HG02884 (cell line): ENCODE measurements around the gene DMAP1.
"Not testable (repeated sequence)": the region's sequence is repeated elsewhere in the genome, so short reads cannot be mapped to it uniquely, and the experiment has no call there.

Source experiments
- ATAC-seq: cut with Tn5 transposase; IDR thresholded peaks from one replicate; pipeline ENCODE4 v1.9.1; 2021; ENCODE audit warnings: mild to moderate bottlenecking, moderate library complexity; ENCODE audit not compliant: unreplicated experiment

The DMAP1 gene

GRCh38 chr1:44213222-44214112 lies at the start of gene DMAP1:
TSS of gene DMAP1 (plus strand) at chr1:44213471. CDS start at chr1:44213754, 283 bp downstream.
- ATAC-seq, result peak; percentile 54

- no peak for ATAC-seq
Observed at GRCh38 chr1:44168520-44169098, 44.7 kb upstream of the DMAP1 start.

GRCh38 chr1:44170281-44170823 lies 42.9 kb upstream of the DMAP1 start:
- no peak for ATAC-seq

- no peak for ATAC-seq
Observed at GRCh38 chr1:44174630-44175029, 38.6 kb upstream of the DMAP1 start.

- ATAC-seq, result no peak
Observed at GRCh38 chr1:44200336-44200735, 12.9 kb upstream of the DMAP1 start.

- ATAC-seq, result not testable (repeated sequence)
Observed at GRCh38 chr1:44206545-44206944, 6.7 kb upstream of the DMAP1 start.

GRCh38 chr1:44208226-44208625 lies 5.0 kb upstream of the DMAP1 start:
- no peak for ATAC-seq

GRCh38 chr1:44210595-44210994 lies 2.7 kb upstream of the DMAP1 start:
- no peak for ATAC-seq

GRCh38 chr1:44212355-44213221 lies 683 bp upstream of the DMAP1 start:
- no peak for ATAC-seq

GRCh38 chr1:44217809-44218410 lies 4.6 kb downstream of the DMAP1 start:
- no peak for ATAC-seq

GRCh38 chr1:44218503-44219300 lies 5.4 kb downstream of the DMAP1 start:
- ATAC-seq, result no peak

- ATAC-seq, result no peak
Observed at GRCh38 chr1:44219301-44219626, 6.0 kb downstream of the DMAP1 start.

- ATAC-seq, result no peak
Observed at GRCh38 chr1:44220001-44220751, 6.9 kb downstream of the DMAP1 start.

GRCh38 chr1:44220755-44221154 lies 7.5 kb downstream of the DMAP1 start:
- no peak for ATAC-seq

GRCh38 chr1:44221769-44222168 lies 8.5 kb downstream of the DMAP1 start:
- no peak for ATAC-seq

GRCh38 chr1:44222397-44223186 lies 9.3 kb downstream of the DMAP1 start:
- no peak for ATAC-seq

GRCh38 chr1:44223187-44223610 lies 9.9 kb downstream of the DMAP1 start:
- no peak for ATAC-seq

- ATAC-seq, result no peak
Observed at GRCh38 chr1:44225761-44226160, 12.5 kb downstream of the DMAP1 start.
